Measurements from ENCODE around the gene MDFI.

The MDFI gene

DNA sequence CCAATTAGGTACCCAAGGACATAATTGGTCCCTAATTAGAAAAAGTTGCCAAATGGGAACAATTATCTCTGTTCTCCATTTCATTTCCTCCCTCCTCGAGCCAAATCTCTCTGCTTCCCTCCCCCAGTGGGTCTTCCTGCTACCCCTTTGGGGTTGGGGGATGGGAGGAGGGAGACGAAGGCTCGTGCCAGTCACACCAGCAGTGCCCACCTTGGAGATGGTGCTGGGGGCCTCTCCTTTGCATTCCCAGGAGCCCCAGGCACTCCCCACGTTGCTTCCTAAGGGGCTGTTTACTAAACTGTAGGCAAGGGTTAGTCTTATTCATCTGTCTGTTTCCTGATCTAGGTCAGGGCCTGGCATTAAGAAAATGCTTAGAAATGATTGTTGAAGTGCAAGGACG lies 33.1 kb downstream of the MDFI start:
- no peak overlapping the region for H3K4me3 ChIP-seq (ENCODE audit: low read depth, low read length)
- TF ChIP-seq, protein P1, sequence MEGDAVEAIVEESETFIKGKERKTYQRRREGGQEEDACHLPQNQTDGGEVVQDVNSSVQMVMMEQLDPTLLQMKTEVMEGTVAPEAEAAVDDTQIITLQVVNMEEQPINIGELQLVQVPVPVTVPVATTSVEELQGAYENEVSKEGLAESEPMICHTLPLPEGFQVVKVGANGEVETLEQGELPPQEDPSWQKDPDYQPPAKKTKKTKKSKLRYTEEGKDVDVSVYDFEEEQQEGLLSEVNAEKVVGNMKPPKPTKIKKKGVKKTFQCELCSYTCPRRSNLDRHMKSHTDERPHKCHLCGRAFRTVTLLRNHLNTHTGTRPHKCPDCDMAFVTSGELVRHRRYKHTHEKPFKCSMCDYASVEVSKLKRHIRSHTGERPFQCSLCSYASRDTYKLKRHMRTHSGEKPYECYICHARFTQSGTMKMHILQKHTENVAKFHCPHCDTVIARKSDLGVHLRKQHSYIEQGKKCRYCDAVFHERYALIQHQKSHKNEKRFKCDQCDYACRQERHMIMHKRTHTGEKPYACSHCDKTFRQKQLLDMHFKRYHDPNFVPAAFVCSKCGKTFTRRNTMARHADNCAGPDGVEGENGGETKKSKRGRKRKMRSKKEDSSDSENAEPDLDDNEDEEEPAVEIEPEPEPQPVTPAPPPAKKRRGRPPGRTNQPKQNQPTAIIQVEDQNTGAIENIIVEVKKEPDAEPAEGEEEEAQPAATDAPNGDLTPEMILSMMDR (IDR thresholded peaks at IDR 0.05; ENCODE audit: borderline replicate concordance, insufficient read depth, low read depth, low read length) = no peak

DNA sequence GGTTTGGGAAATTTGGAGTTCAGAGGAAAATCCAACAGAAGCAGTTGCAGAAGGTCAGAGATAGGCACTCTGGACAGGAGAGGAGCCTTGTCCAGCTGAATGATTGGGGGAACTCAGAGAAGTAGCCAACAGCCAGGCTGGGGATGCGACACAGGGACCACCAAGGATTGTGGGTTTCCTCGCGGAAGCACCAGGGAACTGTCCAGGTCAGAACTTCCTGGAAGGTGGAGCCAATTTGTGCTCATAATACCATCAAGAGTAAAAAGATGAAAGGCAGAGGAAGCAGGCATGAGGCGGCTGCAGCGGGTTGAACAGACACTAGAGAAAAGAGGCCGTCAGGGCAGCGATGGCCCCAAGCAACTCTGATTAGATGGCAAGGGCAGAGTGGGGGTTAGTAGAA lies 33.7 kb downstream of the MDFI start:
- TF ChIP-seq, protein P1 (IDR thresholded peaks at IDR 0.05; ENCODE audit: borderline replicate concordance, insufficient read depth, low read depth, low read length) = no peak
- no peak overlapping the region for H3K4me3 ChIP-seq (ENCODE audit: low read depth, low read length)

DNA sequence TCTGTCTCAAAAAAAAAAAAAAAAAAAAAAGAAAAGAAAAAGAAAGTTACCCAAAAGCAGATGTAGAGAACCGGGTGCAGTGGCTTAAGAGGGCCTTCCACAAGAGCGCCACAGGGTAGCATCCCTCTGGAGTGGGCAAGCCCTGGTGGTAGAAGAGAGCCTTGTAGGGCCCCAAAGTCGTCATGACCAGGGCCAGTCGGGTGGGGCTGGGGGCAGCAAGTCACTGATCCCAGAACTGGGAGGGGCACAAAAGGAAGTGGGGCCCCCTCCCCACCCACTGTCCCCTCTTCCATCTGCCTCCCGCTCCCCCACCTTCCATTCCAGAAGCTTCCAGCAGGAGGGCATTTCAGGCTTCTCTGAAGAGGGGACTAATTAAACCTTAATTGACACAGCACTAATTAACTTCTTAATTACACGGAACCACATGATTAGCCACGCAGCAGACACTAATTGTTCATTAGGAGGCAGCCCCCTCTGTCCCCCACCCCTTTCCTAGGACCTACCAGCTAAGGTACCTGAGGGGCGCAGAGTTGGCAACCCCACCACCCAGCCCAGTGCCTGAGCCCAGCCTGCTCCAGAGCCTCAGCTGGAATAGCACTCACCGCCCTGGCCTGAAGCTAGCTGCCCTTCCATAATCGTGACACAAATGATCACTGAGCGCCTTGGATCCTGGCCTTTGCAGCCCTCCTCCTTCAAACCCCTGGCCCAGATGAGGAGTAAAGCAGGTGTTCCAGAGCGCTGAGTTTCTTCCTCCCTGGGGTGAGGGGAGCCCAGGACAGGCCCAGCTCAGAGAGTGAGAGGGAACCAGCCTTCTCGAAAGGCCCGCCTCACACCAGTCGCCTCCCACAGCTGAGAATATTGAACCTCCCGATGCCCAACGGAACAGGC lies 34.8 kb downstream of the MDFI start:
- TF ChIP-seq, protein P1 (IDR thresholded peaks at IDR 0.05; ENCODE audit: borderline replicate concordance, insufficient read depth, low read depth, low read length) = no peak
- no peak overlapping the region for H3K4me3 ChIP-seq (ENCODE audit: low read depth, low read length)

DNA sequence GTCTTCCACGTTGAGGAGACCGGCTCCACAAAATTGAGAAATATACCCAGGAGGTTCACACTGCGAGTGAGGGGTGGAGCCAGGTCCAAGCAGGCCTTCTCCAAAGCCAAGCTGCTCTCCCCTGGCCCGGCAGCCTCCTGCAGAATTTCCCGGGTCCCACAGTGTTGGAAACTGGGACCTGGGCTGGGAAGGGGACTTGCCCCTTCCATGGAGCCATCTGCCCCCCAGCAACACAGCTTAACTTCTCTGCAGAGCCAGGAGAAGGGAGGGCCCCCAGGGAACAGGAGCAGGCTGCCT lies 35.4 kb downstream of the MDFI start:
- TF ChIP-seq, protein P1 (IDR thresholded peaks at IDR 0.05; ENCODE audit: borderline replicate concordance, insufficient read depth, low read depth, low read length) = no peak

DNA sequence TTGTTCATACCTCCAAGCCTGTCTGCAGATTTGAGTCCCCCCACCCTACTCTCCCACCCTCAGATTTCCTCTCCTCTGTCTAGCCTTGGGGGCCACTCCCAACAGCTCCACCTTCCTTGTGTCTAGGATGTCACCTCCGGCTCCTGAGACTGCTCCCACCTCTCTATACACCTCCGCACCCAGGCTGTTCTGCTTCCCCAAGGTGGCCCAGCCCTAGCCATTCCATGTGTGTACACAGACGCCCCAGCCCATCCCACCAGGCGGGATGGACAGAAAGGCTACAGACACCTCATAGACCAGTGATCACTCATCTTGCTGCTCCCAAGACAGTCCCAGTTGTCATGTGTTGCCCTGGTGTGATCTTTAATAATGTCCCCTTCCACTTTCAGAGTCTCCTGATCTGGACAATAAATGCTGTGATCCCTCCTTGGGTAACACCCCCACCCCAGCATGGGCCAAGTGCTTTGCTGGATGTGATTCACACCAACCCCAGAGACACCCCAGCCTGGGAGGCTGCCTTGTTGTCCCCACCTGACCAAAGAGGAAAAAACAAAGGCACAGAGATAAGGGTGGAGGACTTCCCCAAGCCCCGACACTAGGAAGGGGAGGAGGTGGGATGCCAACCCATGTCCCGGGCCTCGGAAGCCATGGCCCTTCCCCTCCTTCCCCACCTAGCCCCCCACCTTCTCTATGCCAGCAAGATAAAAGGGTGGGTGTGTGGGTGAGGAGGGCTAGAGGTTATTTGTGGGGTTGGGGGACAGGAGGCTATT lies 36.1 kb downstream of the MDFI start:
- TF ChIP-seq, protein P1 (IDR thresholded peaks at IDR 0.05; ENCODE audit: borderline replicate concordance, insufficient read depth, low read depth, low read length) = no peak
- H3K4me3 ChIP-seq (ENCODE audit: low read depth, low read length) = no peak overlapping the region

More for the DNA sequence above, 35.4 kb downstream of the MDFI start:
- H3K4me3 ChIP-seq (ENCODE audit: low read depth, low read length) = no peak overlapping the region

DNA sequence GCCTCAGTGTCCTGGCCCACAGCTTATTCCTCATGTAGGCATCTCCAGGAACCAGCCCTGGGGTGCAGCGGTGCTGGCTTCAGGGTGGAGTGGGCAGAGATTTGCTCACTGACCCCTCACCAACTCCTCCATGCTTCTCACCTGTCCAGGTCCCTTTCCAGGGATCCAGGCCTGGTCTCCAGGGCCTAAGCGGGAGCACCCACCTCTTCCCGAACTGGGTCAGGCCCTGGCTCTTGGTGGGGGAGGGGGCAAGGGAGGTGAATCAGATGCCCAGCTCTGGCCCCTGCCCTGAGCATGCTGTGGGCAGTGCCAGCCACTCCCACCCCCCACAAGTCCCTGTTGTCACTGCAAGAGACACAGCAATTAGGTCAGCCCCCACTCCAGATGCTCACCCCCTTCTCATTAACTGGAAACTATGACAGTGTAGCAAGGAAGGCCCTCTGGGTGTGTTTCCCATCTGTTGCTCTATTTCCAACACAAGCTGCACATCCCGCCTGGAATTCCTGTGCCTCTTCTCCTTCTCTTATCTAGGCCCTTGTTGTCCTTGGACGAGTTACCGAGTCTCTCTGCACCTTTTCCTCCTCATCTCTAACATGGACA lies 37.0 kb downstream of the MDFI start:
- H3K4me3 ChIP-seq (ENCODE audit: low read depth, low read length) = no peak overlapping the region
- TF ChIP-seq, protein P1 (IDR thresholded peaks at IDR 0.05; ENCODE audit: borderline replicate concordance, insufficient read depth, low read depth, low read length) = no peak

Measured in GM12875 (cell line).